Measurements from ENCODE around the gene CFAP97D2. TPM values are rescaled to one million over a fixed set of nuclear protein-coding genes. Genes with fewer than 3 reads are reported as not detected.

Gene CFAP97D2
- total and polyA plus RNA-seq, 8 donors: 0.75 to 5.8 (median 3.1) TPM

- no peak for FAIRE-seq
- DNase-seq: no peak
- Histone ChIP-seq H3K9me3 (no peaks in the 10 kb centered on the region), H3K36me3 (no peaks in the 10 kb centered on the region), H3K4me3 (no peak overlapping the region), H3K27me3 (no peaks in the 10 kb centered on the region), H3K4me1 (peaks cover 5 to 12% (median 6%) of the 10 kb centered on the region in 3 donors), H3K27ac (no peak overlapping the region)
- intact Hi-C loops (cut with DNase I): loop anchor here in 1 of 3 donors (5.0 kb wide), 1 partner anchor 277 kb away; no protein-coding TSS in a partner anchor
- no peak for ATAC-seq
- TF ChIP-seq, protein P1, sequence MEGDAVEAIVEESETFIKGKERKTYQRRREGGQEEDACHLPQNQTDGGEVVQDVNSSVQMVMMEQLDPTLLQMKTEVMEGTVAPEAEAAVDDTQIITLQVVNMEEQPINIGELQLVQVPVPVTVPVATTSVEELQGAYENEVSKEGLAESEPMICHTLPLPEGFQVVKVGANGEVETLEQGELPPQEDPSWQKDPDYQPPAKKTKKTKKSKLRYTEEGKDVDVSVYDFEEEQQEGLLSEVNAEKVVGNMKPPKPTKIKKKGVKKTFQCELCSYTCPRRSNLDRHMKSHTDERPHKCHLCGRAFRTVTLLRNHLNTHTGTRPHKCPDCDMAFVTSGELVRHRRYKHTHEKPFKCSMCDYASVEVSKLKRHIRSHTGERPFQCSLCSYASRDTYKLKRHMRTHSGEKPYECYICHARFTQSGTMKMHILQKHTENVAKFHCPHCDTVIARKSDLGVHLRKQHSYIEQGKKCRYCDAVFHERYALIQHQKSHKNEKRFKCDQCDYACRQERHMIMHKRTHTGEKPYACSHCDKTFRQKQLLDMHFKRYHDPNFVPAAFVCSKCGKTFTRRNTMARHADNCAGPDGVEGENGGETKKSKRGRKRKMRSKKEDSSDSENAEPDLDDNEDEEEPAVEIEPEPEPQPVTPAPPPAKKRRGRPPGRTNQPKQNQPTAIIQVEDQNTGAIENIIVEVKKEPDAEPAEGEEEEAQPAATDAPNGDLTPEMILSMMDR (IDR thresholded peaks at IDR 0.05): no peak
- 50 to 64% methylated on average over 4 of the region's 4 CpGs for WGBS, 2 donors
Measured at GRCh38 chr13:114229506-114229905, 50.4 kb downstream of the CFAP97D2 start.

GRCh38 chr13:114230117-114230516 lies 51.1 kb downstream of the CFAP97D2 start:
- intact Hi-C loops (cut with DNase I): no loop called here
- FAIRE-seq (no peak), DNase-seq (peak in 1 of 6 donors; percentile 7), ATAC-seq (no peak)
- Histone ChIP-seq H3K27ac (no peak overlapping the region), H3K36me3 (no peaks in the 10 kb centered on the region), H3K4me1 (peaks cover 5 to 12% (median 6%) of the 10 kb centered on the region in 3 donors), H3K9me3 (no peaks in the 10 kb centered on the region), H3K4me3 (no peak overlapping the region), H3K27me3 (no peaks in the 10 kb centered on the region)
- WGBS, 2 donors: 49 to 59% methylated on average over 7 of the region's 7 CpGs
- TF ChIP-seq, protein P1 (IDR thresholded peaks at IDR 0.05): no peak

- H3K4me1 ChIP-seq: peaks cover 5 to 12% (median 6%) of the 10 kb centered on the region in 3 donors
- no peak overlapping the region for H3K4me3 ChIP-seq
- 26 to 29% methylated on average over 3 of the region's 3 CpGs for WGBS, 2 donors
- ATAC-seq (no peak), FAIRE-seq (no peak), DNase-seq (no peak)
- no peaks in the 10 kb centered on the region for H3K27me3 ChIP-seq
- no peak overlapping the region for H3K27ac ChIP-seq
- TF ChIP-seq, protein P1 (IDR thresholded peaks at IDR 0.05): no peak
- H3K9me3 ChIP-seq: no peaks in the 10 kb centered on the region
- intact Hi-C loops (cut with DNase I): no loop called here
- no peaks in the 10 kb centered on the region for H3K36me3 ChIP-seq
Measured at GRCh38 chr13:114230575-114230974, 51.5 kb downstream of the CFAP97D2 start.

DNA sequence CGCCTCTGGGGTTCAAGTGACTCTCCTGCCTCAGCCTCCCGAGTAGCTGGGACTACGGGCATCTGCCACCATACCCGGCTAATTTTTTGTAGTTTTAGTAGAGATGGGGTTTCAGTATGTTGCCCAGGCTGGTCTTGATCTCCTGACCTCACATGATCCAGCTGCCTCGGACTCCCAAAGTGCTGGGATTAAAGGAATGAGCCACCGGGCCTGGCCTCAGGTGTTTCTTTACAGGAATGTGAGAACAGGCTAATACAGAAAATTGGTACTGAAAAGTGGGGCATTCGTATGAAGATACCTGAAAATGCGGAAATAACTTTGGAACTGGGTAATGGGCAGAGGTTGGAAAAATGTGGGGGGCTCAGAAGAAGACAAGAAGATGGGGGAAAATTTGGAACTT lies 52.8 kb downstream of the CFAP97D2 start:
- no peak overlapping the region for H3K4me3 ChIP-seq
- no peaks in the 10 kb centered on the region for H3K27me3 ChIP-seq
- DNase-seq: peak in 1 of 6 donors; percentile 6
- intact Hi-C loops (cut with DNase I): no loop called here
- peaks cover 0 to 3% (median 0%) of the 10 kb centered on the region in 3 donors for H3K36me3 ChIP-seq
- peaks cover 5 to 11% (median 8%) of the 10 kb centered on the region in 3 donors for H3K4me1 ChIP-seq
- TF ChIP-seq, protein P1 (IDR thresholded peaks at IDR 0.05): no peak
- H3K27ac ChIP-seq: no peak overlapping the region
- no peak for FAIRE-seq
- no peak for ATAC-seq
- WGBS, 2 donors: 71 to 73% methylated on average over 8 of the region's 8 CpGs
- no peaks in the 10 kb centered on the region for H3K9me3 ChIP-seq

- Histone ChIP-seq H3K36me3 (peaks cover 0 to 26% (median 1%) of the 10 kb centered on the region in 3 donors), H3K4me1 (peaks cover 5 to 10% (median 8%) of the 10 kb centered on the region in 3 donors), H3K27me3 (no peaks in the 10 kb centered on the region), H3K9me3 (no peaks in the 10 kb centered on the region), H3K4me3 (peak overlapping the region in 3 of 4 donors; percentile 85 to 95 (median 94)), H3K27ac (peak overlapping the region; percentile 76 to 83 (median 80))
- ATAC-seq: no peak
- WGBS, 2 donors: 52 to 56% methylated on average over 4 of the region's 4 CpGs
- DNase-seq: no peak
- intact Hi-C loops (cut with DNase I): no loop called here
- no peak for FAIRE-seq
- TF ChIP-seq, protein P1 (IDR thresholded peaks at IDR 0.05): no peak
Measured at GRCh38 chr13:114234266-114234644, 55.2 kb downstream of the CFAP97D2 start.
